ENCODE measurements around the gene PFDN5. TPM values are rescaled to one million over a fixed set of nuclear protein-coding genes. Genes with fewer than 3 reads are reported as not detected.

Gene PFDN5
- 559 and 576 TPM in 2 replicates for total RNA-seq

DNA sequence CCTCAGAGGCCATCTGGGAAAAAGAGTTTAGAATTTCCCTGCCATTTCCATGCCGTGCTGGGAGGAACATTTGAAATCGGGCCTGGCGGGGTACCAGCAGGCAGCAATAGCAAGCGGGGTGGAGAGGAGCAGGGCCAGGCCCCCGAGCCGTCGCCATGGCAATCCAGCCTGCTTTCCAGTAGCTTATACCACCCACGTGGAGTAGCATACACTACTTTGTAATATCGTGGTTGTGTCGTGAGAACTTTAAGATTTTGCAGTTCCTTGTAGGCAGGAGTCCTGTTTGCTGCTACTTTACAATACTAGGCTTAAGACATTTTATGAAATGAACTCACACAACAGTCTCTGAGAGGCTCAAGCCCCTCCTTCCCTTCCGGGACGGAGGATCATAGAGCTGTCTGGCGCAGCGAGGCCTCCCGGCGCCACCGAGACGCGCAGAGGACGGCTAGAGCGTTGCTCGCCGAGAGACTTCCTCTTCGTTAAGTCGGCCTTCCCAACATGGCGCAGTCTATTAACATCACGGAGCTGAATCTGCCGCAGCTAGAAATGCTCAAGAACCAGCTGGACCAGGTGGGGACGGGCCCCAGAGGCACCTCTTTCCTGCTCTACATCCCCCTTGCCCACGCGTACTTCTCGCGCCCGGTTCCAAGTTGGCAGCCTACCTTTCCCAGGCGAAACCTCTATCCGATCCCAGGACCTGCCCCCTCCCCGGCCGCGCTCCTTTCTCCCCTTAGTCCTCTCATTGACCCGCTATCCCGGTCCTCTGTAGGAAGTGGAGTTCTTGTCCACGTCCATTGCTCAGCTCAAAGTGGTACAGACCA lies at the start of gene PFDN5:
Gene PFDN5 (plus strand): TSS at position 473 of the 821 bp plus-strand sequence. CDS start 26 bp downstream, at position 499.

GRCh38 chr12:53267999-53268629 lies 27.2 kb upstream of the PFDN5 start, which contains the start of gene ESPL1:
ESPL1 (plus strand) TSS chr12:53268299; CDS start chr12:53268767, 468 bp downstream.

DNA sequence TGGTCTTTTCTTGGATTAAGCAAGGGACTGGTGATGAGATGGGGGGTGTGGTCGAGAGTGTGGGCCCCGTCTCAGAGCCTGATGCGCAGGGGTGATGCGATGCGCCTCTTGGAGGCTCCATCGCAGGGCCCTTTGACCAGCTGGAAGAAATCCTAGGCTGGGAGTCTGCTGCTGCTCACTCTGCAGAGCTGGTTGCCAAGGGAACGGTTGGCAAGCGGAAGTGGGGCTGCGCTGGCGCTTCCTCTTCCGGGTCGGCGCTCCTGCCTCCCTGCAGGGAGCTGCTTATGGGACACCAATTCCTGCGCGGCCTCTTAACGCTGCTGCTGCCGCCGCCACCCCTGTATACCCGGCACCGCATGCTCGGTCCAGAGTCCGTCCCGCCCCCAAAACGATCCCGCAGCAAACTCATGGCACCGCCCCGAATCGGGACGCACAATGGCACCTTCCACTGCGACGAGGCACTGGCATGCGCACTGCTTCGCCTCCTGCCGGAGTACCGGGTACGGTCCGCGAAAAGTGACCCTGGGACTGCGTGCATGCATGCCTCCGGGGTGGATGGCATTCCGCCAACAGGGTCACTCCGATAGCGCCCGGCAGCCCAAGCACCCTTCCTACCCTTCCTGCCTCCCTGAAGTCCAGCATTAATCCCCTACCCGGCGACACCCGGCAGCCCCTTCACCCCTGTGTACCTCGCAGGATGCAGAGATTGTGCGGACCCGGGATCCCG lies 4.3 kb downstream of the PFDN5 start, which contains the start of gene MYG1:
Gene MYG1 (plus strand): TSS at position 242 of the 727 bp plus-strand sequence. CDS start 43 bp downstream, at position 285.

GRCh38 chr12:53336181-53336681 lies 40.9 kb downstream of the PFDN5 start, which contains the start of gene SP7:
SP7 (minus strand) TSS chr12:53336354; CDS start chr12:53335646, 708 bp downstream.

Other genes starting within 250 kb of the PFDN5 start
- gene TNS2, start 245.5 kb upstream of the PFDN5 start, total RNA-seq: 95.6 and 138 TPM in 2 replicates
- 12.2 and 17.6 TPM in 2 replicates for gene SPRYD3, start 216.2 kb upstream of the PFDN5 start, total RNA-seq
- gene IGFBP6, start 197.9 kb upstream of the PFDN5 start, total RNA-seq: 779 and 1,045 TPM in 2 replicates
- 0.12 TPM in 1 of 2 replicates, not detected in the other for gene SOAT2, start 192.1 kb upstream of the PFDN5 start, total RNA-seq
- gene ZNF740, start 114.8 kb upstream of the PFDN5 start, total RNA-seq: 3.7 and 9.4 TPM in 2 replicates
- gene CSAD, start 114.6 kb upstream of the PFDN5 start, total RNA-seq: 8.5 and 10.6 TPM in 2 replicates
- gene ITGB7, start 88.3 kb upstream of the PFDN5 start, total RNA-seq: 0.17 TPM in 1 of 2 replicates, not detected in the other
- gene RARG, start 63.3 kb upstream of the PFDN5 start, total RNA-seq: 20.2 and 57.0 TPM in 2 replicates
- 0.12 and 1.8 TPM in 2 replicates for gene ESPL1, start 27.2 kb upstream of the PFDN5 start, total RNA-seq
- gene MYG1, start 4.2 kb downstream of the PFDN5 start, total RNA-seq: 43.3 and 64.9 TPM in 2 replicates
- gene AAAS, start 26.1 kb downstream of the PFDN5 start, total RNA-seq: 40.7 and 41.6 TPM in 2 replicates
- gene SP7, start 40.8 kb downstream of the PFDN5 start, total RNA-seq: not detected in 2 replicates
- 23.9 and 33.4 TPM in 2 replicates for gene SP1, start 84.6 kb downstream of the PFDN5 start, total RNA-seq
- gene AMHR2, start 128.3 kb downstream of the PFDN5 start, total RNA-seq: 0.09 and 0.23 TPM in 2 replicates
- gene PRR13, start 146.2 kb downstream of the PFDN5 start, total RNA-seq: 72.2 and 91.3 TPM in 2 replicates
- 165 and 336 TPM in 2 replicates for gene PCBP2, start 156.6 kb downstream of the PFDN5 start, total RNA-seq
- 39.1 and 46.5 TPM in 2 replicates for gene MAP3K12, start 203.9 kb downstream of the PFDN5 start, total RNA-seq
- 40.6 and 40.9 TPM in 2 replicates for gene TARBP2, start 205.7 kb downstream of the PFDN5 start, total RNA-seq
- not detected in 2 replicates for gene NPFF, start 211.9 kb downstream of the PFDN5 start, total RNA-seq